OCI-LY1 (cell line): ENCODE data around the gene HOXA10.

Experiments
- EZH2 ChIP-seq: fragments of 200-600 bp; sonication (generic), shearing (Covaris generic); IDR thresholded peaks from 2 replicates; pipeline ENCODE4 v1.8.0; 2017; ENCODE audit warnings: borderline replicate concordance, mixed run types, mild to moderate bottlenecking, antibody characterized with exemption, low read length, moderate library complexity, mixed read lengths
- TF ChIP-seq, protein P1 (sequence below): fragments of 200-600 bp; sonication (generic), shearing (Covaris generic); IDR thresholded peaks from 2 replicates; pipeline ENCODE4 v1.5.1; 2017; ENCODE audit warnings: mild to moderate bottlenecking, antibody characterized with exemption, low read length, moderate library complexity, mixed read lengths

DNA sequence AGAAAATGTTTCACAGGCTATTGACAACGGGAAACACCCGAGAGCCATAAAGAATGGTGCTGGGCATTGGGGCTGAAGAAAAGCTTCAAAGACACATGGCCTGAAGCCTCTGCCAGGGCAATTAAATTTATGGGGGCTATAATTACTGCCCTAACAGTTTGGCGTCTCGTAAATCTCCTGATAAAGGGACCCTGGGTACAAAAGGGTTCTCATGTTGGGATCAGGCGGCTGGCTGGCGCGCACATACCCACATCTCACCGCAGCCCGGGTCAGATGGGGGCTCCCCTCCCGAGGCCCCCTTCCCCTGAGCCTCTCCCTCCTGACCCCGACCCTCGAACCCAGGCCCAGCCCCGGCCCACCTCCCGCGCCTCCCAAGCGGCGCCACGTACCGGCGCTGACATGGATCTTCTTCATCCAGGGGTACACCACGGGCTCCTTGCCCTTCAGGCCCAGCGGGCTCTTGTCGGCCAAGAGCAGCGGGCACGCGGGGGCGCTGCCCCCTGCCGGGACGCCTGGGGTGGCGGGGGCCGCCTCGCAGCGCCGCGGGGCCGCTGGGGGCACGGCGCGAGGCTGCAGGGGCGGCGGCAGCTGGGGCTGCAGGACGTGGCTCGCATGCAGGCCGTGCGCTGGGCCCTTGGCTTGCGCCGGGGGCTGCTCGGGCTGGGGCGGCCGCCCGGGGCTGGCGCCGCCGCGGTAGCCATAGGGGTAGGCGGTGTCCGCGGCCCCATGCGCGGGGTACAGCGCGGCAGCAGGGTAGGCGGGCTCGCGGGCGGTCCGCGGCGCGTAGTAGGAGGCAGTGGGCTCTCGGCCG, 44.2 kb downstream of the HOXA10 start:
- TF ChIP-seq, protein P1, sequence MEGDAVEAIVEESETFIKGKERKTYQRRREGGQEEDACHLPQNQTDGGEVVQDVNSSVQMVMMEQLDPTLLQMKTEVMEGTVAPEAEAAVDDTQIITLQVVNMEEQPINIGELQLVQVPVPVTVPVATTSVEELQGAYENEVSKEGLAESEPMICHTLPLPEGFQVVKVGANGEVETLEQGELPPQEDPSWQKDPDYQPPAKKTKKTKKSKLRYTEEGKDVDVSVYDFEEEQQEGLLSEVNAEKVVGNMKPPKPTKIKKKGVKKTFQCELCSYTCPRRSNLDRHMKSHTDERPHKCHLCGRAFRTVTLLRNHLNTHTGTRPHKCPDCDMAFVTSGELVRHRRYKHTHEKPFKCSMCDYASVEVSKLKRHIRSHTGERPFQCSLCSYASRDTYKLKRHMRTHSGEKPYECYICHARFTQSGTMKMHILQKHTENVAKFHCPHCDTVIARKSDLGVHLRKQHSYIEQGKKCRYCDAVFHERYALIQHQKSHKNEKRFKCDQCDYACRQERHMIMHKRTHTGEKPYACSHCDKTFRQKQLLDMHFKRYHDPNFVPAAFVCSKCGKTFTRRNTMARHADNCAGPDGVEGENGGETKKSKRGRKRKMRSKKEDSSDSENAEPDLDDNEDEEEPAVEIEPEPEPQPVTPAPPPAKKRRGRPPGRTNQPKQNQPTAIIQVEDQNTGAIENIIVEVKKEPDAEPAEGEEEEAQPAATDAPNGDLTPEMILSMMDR: no peak
- no peak for TF ChIP-seq EZH2
